Stimulated activated naive CD8-positive, alpha-beta T cell treated with anti-CD3 and anti-CD28 coated beads, Interleukin-15, amount 100 ng/mL, for 72 hours (primary cell): ENCODE measurements around the gene CST5.
"Not testable (repeated sequence)": the region's sequence is repeated elsewhere in the genome, so short reads cannot be mapped to it uniquely, and the experiment has no call there.

ENCODE experiments used
- ATAC-seq: fragments of 150-1000 bp; cut with Tn5 transposase; 2 replicates; pipeline ENCODE4 v1.10.0; 2021; ENCODE audit warnings: mild to moderate bottlenecking, moderate library complexity
- DNase-seq, 2 donors: peaks; one replicate each; pipeline ENCODE4 v3.0.0; 2021 to 2022
- H3K27ac Mint-ChIP-seq, 2 donors: one replicate each; pipeline ENCODE4 v1.8.0; 2022; ENCODE audit warnings: mild to moderate bottlenecking in 2 of 2, mixed read lengths in 2 of 2, moderate library complexity in 2 of 2
- H3K27me3 Mint-ChIP-seq: one replicate; pipeline ENCODE4 v1.8.0; 2022; ENCODE audit warnings: mixed read lengths
- H3K4me1 Mint-ChIP-seq: one replicate; pipeline ENCODE4 v1.8.0; 2022; ENCODE audit warnings: mild to moderate bottlenecking, mixed read lengths
- H3K4me3 Mint-ChIP-seq, 2 donors: one replicate each; pipeline ENCODE4 v1.8.0; 2022; ENCODE audit warnings: mild to moderate bottlenecking in 2 of 2, mixed read lengths in 2 of 2, moderate library complexity in 1 of 2
- H3K9me3 Mint-ChIP-seq, 2 donors: one replicate each; pipeline ENCODE4 v1.8.0; 2022; ENCODE audit warnings: mixed read lengths in 2 of 2

Gene CST5

GRCh38 chr20:23875606-23876237 is 3.8 kb downstream of the CST5 start:
- Mint-ChIP-seq H3K4me3 (no peak overlapping the region), H3K4me1 (peaks cover 38% of the 10 kb centered on the region), H3K27ac (no peak overlapping the region), H3K9me3 (no peaks in the 10 kb centered on the region), H3K27me3 (peaks cover 9% of the 10 kb centered on the region)
- DNase-seq (no peak), ATAC-seq (no peak)

- Mint-ChIP-seq H3K4me3 (peak overlapping the region; percentile 9 to 46), H3K27ac (peak overlapping the region; percentile 29 to 72), H3K4me1 (peaks cover 48% of the 10 kb centered on the region), H3K9me3 (no peaks in the 10 kb centered on the region), H3K27me3 (peaks cover 19% of the 10 kb centered on the region)
- DNase-seq: no peak
- no peak for ATAC-seq
Observed at GRCh38 chr20:23874747-23875146, 4.8 kb downstream of the CST5 start.

GRCh38 chr20:23873370-23874015 is 6.1 kb downstream of the CST5 start:
- Mint-ChIP-seq H3K4me1 (peaks cover 51% of the 10 kb centered on the region), H3K27ac (peak overlapping the region in 1 of 2 donors; percentile 14), H3K9me3 (no peaks in the 10 kb centered on the region), H3K27me3 (peaks cover 31% of the 10 kb centered on the region), H3K4me3 (peak overlapping the region in 1 of 2 donors; percentile 32)
- peak; percentile 64 for ATAC-seq
- peak; percentile 10 to 30 for DNase-seq

DNA sequence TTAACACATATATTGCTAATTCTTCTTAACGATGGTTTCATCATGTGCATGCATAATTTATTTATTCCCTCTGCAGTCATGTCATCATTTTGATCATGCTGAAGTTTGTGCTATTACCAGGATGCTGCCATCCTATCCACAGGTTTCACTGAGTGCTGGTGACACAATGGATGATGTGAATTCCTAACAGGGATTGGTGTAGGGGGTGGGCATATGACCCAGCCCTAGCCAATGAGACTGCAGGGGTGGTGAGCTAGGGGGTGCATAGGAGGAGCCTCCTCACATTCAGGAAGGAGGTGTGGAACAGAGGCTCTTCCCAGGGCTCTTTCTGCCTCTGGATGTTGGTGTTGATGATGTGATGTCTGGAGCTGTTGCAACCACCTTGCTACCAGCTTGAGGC is 7.5 kb downstream of the CST5 start:
- Mint-ChIP-seq H3K4me3 (no peak overlapping the region), H3K4me1 (peaks cover 51% of the 10 kb centered on the region), H3K27me3 (peaks cover 46% of the 10 kb centered on the region), H3K27ac (no peak overlapping the region), H3K9me3 (no peaks in the 10 kb centered on the region)
- ATAC-seq: no peak
- DNase-seq: no peak

GRCh38 chr20:23870461-23870860 is 9.1 kb downstream of the CST5 start:
- DNase-seq: no peak
- H3K9me3 Mint-ChIP-seq: no peaks in the 10 kb centered on the region
- no peak overlapping the region for H3K4me3 Mint-ChIP-seq
- H3K27ac Mint-ChIP-seq: peak overlapping the region; percentile 58 to 79
- ATAC-seq: no peak
- H3K27me3 Mint-ChIP-seq: peaks cover 50% of the 10 kb centered on the region
- H3K4me1 Mint-ChIP-seq: peaks cover 46% of the 10 kb centered on the region

GRCh38 chr20:23869520-23869919 is 10.0 kb downstream of the CST5 start:
- Mint-ChIP-seq H3K27ac (peak overlapping the region in 1 of 2 donors; percentile 58), H3K4me1 (peaks cover 36% of the 10 kb centered on the region), H3K27me3 (peaks cover 50% of the 10 kb centered on the region), H3K9me3 (no peaks in the 10 kb centered on the region), H3K4me3 (no peak overlapping the region)
- DNase-seq (no peak), ATAC-seq (no peak)

DNA sequence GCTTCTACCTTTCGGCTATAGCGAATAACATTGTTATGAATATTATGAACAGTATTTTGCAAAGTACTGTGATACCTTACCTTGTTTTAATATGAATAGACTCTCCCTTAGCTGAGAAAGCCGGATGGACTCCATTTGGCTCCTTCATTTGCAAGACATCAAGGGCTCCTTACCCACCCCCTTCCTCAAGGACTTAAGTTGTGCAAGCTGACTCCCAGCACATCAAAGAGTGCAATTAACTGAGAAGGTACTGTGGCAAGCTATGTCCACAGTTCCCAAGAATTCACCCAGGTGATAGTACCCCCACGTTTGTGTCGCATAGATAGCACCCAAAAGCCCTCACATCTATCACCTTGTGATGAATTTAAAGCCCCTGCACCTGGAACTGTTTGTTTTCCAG is 11.2 kb downstream of the CST5 start:
- Mint-ChIP-seq H3K9me3 (no peaks in the 10 kb centered on the region), H3K4me3 (no peak overlapping the region), H3K4me1 (peaks cover 24% of the 10 kb centered on the region), H3K27me3 (peaks cover 50% of the 10 kb centered on the region), H3K27ac (no peak overlapping the region)
- DNase-seq: no peak
- no peak for ATAC-seq

DNA sequence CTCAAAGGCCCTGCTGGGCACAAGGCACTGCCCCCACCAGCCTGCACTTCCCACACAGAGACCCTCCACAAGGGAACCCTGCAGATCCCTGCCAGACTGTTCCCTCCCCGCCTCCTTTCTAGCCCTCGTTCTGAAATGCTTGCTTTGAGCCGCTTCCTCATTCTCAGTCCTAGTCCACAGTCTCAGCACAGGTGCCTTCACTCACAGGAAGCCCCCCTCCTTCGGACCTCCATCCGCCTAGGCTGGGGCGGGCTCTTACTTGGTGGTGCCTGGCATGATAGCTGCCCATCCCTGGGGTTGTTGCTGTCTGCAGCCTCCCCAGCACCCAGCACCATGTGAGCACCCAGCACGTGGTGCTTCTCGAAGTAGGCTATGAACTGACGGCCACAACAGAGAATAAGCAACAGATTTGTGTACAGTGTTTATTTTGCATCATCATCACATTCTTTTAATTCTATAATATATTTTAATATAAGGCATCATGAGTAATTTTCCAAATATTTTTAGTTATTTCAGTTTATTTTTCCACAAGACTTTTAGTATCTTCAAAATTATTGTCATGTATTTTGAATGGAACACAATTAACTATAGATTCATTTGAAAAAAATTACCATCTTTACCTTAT is 12.3 kb downstream of the CST5 start:
- no peak for ATAC-seq

GRCh38 chr20:23860771-23861170 is 18.8 kb downstream of the CST5 start:
- H3K4me1 Mint-ChIP-seq, H3K4me3 Mint-ChIP-seq, H3K27me3 Mint-ChIP-seq, H3K9me3 Mint-ChIP-seq, H3K27ac Mint-ChIP-seq, DNase-seq, ATAC-seq: not testable (repeated sequence)

More for the DNA sequence above, 12.3 kb downstream of the CST5 start:
- H3K4me1 Mint-ChIP-seq: peaks cover 15% of the 10 kb centered on the region
- peaks cover 50% of the 10 kb centered on the region for H3K27me3 Mint-ChIP-seq
- no peak for DNase-seq
- H3K4me3 Mint-ChIP-seq: no peak overlapping the region
- H3K9me3 Mint-ChIP-seq: no peaks in the 10 kb centered on the region
- H3K27ac Mint-ChIP-seq: no peak overlapping the region

DNA sequence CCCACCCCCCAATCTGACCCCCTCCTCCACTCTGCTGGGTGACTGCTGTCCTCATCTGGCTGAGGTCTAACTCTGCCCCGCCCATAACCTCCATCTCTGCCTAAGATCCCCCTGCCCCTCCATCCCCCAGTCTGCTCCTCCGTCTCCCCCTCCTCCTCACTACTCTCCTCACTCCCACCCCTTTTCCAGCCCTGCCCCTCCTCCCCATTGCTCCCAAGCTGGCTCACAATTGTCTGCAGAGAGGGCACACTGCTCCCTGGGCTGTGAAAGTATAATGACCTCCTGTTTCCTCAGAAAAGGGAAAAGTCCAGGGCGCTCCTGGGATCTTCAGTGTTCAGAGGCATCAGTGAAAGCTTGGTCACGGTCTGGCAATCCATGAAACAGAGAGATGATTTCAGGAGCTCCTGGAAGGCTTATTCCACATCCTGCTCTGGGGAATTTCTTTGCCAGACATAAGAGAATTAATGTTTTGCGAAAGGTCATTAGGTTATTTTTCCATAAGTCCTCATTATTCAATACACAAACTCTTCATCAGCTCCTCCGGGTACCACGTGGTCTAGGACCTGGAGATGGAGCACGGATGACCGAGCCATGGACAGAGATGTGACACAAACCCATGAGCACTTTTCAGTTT is 21.5 kb downstream of the CST5 start:
- ATAC-seq: no peak
- H3K27me3 Mint-ChIP-seq: peaks cover 7% of the 10 kb centered on the region
- DNase-seq: no peak
- no peaks in the 10 kb centered on the region for H3K4me1 Mint-ChIP-seq
- no peak overlapping the region for H3K4me3 Mint-ChIP-seq
- no peaks in the 10 kb centered on the region for H3K9me3 Mint-ChIP-seq
- no peak overlapping the region for H3K27ac Mint-ChIP-seq

GRCh38 chr20:23856736-23857135 is 22.8 kb downstream of the CST5 start:
- ATAC-seq: no peak
- no peak overlapping the region for H3K4me3 Mint-ChIP-seq
- H3K27ac Mint-ChIP-seq: peak overlapping the region in 1 of 2 donors; percentile 4
- H3K9me3 Mint-ChIP-seq: no peaks in the 10 kb centered on the region
- DNase-seq: no peak
- peaks cover 2% of the 10 kb centered on the region for H3K27me3 Mint-ChIP-seq
- H3K4me1 Mint-ChIP-seq: no peaks in the 10 kb centered on the region

DNA sequence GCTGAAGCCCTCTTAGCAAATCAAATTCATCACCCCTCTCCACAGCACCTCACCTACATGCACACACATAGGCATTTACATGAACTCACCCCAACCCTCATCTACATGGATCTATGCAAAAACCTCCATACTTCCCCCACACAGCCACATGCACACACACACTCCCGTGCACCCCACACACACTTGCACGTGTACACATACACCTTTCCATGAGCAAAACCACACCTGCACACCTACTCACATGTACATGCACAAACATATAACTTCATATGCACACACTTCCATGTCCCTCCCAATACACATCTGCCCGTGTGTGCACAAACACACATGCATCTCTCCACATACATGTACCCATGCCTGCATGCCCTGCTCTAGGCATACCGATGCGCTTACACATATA is 23.3 kb downstream of the CST5 start:
- ATAC-seq (no peak), DNase-seq (no peak)
- Mint-ChIP-seq H3K27ac (no peak overlapping the region), H3K4me3 (no peak overlapping the region), H3K27me3 (no peaks in the 10 kb centered on the region), H3K9me3 (no peaks in the 10 kb centered on the region), H3K4me1 (no peaks in the 10 kb centered on the region)

DNA sequence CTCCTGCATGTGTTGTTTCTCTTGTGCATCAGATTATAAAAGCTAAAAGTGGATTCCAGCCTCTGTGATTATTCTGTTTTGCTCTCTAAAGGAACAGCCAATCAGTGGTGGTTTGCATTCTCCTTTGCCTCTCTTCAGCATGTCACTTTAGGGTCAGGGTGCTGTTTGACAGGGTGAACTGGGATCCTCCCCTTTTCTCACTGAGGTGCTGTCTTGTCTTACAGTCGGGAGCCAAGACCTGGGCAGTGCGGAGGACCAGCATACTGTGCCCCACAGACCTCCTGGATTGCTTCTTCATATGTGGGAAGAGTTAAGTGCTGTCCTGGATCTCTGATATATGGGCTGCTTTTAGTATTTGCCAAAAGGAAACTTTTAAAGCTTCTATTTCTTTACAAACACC is 37.9 kb downstream of the CST5 start:
- H3K27me3 Mint-ChIP-seq: peaks cover 23% of the 10 kb centered on the region
- ATAC-seq: no peak
- H3K4me1 Mint-ChIP-seq: no peaks in the 10 kb centered on the region
- no peak overlapping the region for H3K27ac Mint-ChIP-seq
- H3K4me3 Mint-ChIP-seq: no peak overlapping the region
- no peak for DNase-seq
- H3K9me3 Mint-ChIP-seq: no peaks in the 10 kb centered on the region

GRCh38 chr20:23835716-23836115 is 43.8 kb downstream of the CST5 start:
- H3K27me3 Mint-ChIP-seq: peaks cover 31% of the 10 kb centered on the region
- no peaks in the 10 kb centered on the region for H3K4me1 Mint-ChIP-seq
- ATAC-seq (no peak), DNase-seq (no peak)
- no peak overlapping the region for H3K4me3 Mint-ChIP-seq
- no peak overlapping the region for H3K27ac Mint-ChIP-seq
- H3K9me3 Mint-ChIP-seq: peaks cover 0 to 5% of the 10 kb centered on the region in 2 donors

DNA sequence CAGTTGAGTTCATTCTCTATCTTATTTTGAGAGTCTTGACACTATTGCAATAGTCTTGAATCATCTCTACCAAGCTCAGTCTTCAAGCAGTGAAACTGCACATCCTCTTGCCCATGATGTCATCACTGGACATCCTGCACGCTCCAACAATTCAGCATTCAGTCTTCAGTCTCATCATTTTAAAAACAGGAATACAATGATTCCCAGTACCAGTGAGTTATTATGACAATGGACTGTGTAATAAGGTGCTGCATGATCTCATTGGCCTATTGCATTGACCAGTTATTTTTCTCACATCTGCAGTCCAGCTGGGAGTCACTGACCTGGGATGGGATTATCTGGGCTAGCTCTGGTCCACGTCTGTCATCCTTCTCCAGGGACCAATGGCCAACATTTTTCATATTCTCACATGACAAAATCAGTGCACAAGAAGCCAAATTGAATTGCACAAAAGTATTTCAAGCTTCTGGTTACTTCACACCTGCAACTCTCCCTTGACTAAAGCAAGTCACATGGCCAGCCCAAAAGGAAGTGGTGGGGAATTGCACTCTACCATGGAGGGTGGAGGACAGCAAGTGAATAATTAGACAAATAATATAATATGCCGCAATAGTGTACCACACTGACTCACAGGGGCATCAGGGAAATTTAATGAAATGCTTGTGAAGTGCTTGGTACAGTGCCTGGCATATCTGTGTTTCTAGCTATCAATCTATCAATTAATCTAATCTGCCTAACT is 46.6 kb downstream of the CST5 start:
- peaks cover 0 to 5% of the 10 kb centered on the region in 2 donors for H3K9me3 Mint-ChIP-seq
- no peaks in the 10 kb centered on the region for H3K4me1 Mint-ChIP-seq
- peaks cover 16% of the 10 kb centered on the region for H3K27me3 Mint-ChIP-seq

More for the DNA sequence above, 46.6 kb downstream of the CST5 start:
- peak overlapping the region in 1 of 2 donors; percentile 73 for H3K27ac Mint-ChIP-seq
- no peak overlapping the region for H3K4me3 Mint-ChIP-seq
- DNase-seq (no peak), ATAC-seq (no peak)
